CD4-positive, alpha-beta T cell treated with Interleukin-6 at 100 ng/mL for 8 hours (primary cell): ENCODE results near the gene MFAP5.
"Not testable (repeated sequence)": the region's sequence is repeated elsewhere in the genome, so short reads cannot be mapped to it uniquely, and the experiment has no call there.

Experiments
- DNase-seq: peaks from one replicate; pipeline ENCODE4 v3.0.0-alpha.2; 2020; ENCODE audit warnings: mixed read lengths, low spot score

Gene MFAP5

DNA sequence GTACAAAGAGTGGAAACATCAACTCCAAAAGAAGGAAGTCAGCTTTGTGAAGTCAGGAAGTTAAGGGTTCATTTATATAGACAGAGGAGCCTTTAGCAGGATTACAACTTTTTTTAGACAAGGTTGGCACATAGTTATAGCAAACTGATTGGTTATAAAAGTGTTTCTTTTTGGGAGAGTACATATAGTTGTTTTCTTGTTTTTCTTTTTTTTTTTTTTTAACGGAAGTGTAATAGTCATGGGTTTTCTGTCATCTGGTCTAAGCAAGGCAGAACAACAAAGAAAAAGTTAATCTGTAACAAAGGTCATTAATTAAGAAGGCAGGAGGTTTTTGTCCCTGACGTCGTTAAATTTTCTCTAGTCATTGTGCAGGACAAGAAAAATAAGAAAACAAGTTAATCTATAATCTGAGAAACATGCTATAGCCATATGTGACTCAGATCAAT lies 13.0 kb upstream of the MFAP5 start:
- no peak for DNase-seq

DNA sequence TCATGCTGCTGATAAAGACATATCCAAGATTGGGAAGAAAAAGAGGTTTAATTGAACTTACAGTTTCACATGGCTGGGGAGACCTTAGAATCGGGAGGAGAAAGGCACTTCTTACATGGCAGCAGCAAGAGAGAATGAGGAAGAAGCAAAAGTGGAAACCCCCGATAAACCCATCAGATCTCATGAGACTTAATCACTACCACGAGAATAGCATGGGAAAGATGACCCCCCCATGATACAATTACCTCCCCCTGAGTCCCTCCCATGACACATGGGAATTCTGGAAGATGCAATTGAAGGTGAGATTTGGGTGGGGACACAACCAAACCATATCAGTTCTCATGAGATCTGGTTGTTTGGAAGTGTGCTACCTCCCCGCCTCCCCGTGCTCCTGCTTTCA lies 9.8 kb upstream of the MFAP5 start:
- no peak for DNase-seq

- DNase-seq, result no peak
These were observed 5.8 kb upstream of the MFAP5 start for GRCh38 chr12:8668441-8668840.

DNA sequence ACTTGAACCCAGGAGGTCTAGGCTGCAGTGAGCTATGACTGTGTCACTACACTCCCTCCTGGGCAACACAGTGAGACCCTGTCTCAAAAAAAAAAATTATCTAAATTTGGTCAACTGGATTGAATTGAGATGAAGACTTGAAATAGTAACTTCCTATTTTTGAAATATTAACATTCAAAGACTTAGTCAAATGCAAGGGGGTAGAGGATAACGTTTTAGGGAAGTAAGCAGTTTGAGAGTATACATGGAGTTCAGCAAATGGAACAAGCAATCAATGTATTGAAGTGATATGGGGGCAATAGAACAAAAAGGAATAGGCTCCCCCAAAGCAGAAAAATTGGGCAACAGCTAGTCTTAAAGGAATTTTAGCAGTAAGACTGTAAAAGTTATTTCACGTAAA lies 4.6 kb upstream of the MFAP5 start:
- DNase-seq, result no peak

- no peak for DNase-seq
These were observed 3.1 kb upstream of the MFAP5 start for GRCh38 chr12:8665759-8666158.

GRCh38 chr12:8664228-8664913 lies 1.7 kb upstream of the MFAP5 start:
- DNase-seq, result no peak

DNA sequence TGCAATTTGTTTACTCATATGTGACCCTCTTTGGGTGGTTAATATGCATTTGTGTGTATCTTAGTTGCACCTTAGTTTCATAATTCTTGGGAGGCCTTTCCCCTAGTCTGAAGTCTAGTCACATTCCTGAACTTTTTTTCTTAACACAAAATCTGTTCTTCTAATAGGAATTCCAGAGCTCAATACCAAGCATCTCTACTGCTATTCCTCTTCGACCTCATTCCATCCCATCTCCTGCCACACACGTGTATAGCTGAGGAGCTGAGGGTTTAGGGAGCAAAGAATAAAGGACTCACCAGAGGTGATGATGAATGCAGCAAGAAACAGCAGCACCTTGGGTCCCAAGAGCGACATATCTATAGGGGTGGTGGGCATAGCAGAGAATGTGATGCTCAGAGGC lies 875 bp downstream of the MFAP5 start:
- DNase-seq, result no peak

GRCh38 chr12:8661016-8661415 lies 1.6 kb downstream of the MFAP5 start:
- DNase-seq, result no peak

- DNase-seq, result no peak
These were observed 4.3 kb downstream of the MFAP5 start for GRCh38 chr12:8658346-8658745.

- DNase-seq, result no peak
These were observed 7.2 kb downstream of the MFAP5 start for GRCh38 chr12:8655421-8655820.

- peak; percentile 11 for DNase-seq
These were observed 13.9 kb downstream of the MFAP5 start for GRCh38 chr12:8648576-8649205.

GRCh38 chr12:8647968-8648367 lies 14.7 kb downstream of the MFAP5 start:
- no peak for DNase-seq

DNA sequence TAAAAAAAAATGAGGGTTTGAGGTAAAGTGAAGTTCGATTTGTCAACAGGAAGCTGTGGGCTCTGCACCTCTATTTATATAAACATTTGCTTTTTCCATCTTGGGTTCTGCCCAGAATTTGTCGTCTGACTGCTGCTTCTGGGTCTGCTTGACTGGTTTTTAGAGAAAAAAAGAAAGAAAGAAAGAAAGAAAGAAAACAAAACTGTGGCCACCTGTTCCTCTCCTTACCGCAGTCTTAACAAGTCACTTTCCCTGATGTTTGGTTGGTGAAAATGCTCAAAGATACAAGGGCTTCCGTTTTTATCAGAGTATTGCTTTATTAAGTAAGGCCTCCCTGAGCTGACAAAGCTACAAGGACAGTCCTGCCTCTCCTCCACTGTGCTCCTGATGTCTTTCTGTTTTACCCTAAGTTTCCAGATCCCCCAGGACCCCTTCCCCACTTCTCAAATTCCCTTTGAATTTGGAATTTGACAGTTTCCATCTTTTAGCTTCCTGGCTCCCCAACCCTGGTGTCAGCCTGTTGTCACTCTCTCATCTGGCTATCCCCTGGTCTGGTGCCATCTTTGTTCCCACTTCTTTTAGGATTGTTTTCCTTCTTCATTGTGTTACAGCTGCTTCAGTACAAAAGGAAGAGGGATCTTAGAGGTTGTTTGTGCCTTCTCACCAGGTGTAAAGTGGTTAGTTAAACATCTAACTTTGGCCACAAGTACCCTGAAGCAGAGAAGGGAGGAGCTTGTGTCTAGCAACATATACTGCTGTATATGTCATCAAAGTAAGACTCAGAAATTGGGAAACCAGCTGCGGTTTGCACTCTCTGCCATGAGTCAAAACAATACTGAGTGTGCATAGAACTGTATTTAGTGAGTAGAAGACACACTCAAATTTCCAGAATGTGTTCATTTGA lies 18.0 kb downstream of the MFAP5 start:
- peak; percentile 70 for DNase-seq

- no peak for DNase-seq
These were observed 19.9 kb downstream of the MFAP5 start for GRCh38 chr12:8642775-8643174.

- no peak for DNase-seq
These were observed 22.7 kb downstream of the MFAP5 start for GRCh38 chr12:8639936-8640335.

DNA sequence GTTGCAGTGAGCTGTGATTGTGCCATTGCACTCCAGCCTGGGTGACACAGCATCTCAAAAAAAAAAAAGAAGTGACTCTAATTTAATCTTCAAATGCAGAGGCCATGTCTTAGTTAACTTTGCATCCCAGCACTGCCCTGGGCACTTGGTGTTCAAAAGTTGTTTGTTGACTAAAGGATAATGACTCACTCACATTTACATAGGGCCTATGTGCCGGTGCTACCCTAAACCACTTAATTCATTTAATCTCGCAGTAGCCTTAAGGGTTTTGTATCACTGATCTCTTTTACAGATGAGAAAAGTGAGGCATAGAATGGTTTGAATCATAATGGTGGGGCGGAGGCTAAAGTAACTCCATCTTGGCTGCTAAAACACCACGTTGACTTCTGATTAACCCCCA lies 23.7 kb downstream of the MFAP5 start:
- DNase-seq, result no peak

- DNase-seq, result no peak
These were observed 25.0 kb downstream of the MFAP5 start for GRCh38 chr12:8637666-8638065.

DNA sequence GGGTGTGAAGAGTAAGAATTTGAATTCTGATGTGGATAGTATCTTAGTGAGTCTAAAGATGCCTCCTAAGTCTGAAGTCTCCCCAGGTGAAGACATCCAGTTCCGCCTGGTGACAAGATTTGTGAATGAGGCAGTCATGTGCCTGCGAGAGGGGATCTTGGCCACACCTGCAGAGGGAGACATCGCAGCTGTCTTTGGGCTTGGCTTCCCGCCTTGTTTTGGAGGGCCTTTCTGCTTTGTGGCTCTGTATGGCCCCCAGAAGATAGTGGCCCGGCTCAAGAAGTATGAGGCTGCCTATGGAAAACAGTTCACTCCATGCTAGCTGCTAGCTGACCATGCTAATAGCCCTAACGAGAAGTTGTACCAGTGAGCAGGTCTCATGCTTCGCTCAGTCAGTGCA lies 25.4 kb downstream of the MFAP5 start:
- DNase-seq, result no peak

DNA sequence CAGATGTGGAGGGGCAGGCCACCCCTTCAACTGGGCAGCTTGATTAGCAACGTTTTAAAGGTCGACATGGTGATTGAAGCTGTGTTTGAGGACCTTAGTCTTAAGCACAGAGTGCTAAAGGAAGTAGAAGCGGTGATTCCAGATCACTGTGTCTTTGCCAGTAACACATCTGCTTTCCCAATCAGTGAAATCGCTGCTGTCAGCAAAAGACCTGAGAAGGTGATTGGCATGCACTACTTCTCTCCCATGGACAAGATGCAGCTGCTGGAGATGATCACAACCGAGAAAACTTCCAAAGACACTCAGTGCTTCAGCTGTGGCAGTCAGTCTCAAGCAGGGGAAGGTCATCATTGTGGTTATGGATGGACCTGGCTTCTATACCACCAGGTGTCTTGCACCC lies 26.0 kb downstream of the MFAP5 start:
- no peak for DNase-seq

GRCh38 chr12:8636007-8636346 lies 26.6 kb downstream of the MFAP5 start:
- not testable (repeated sequence) for DNase-seq

GRCh38 chr12:8635342-8636006 lies 27.2 kb downstream of the MFAP5 start:
- not testable (repeated sequence) for DNase-seq

GRCh38 chr12:8630131-8630530 lies 32.5 kb downstream of the MFAP5 start:
- DNase-seq, result no peak
